GM12878 (cell line): ENCODE data around the gene RGS12. TPM values are rescaled to one million over a fixed set of nuclear protein-coding genes. Genes with fewer than 3 reads are reported as not detected.

Experiments
- ATAC-seq: fragments of 200-7000 bp; cut with Tn5 transposase; 3 replicates; pipeline ENCODE4 v1.9.1; 2020; ENCODE audit warnings: mild to moderate bottlenecking, moderate library complexity
- BruUV-seq: library from RNA; stranded (reverse); fragments of 400-500 nt; replicated peaks from 2 replicates; lab custom pipeline; 2021; lab: Mats Ljungman, UMichigan
- CTCF ChIA-PET: fragments of 300-600 bp; sonication (Branson Sonifier 250); formaldehyde crosslinking; extraction: SDS; loops from one replicate; lab custom pipeline; 2021; ENCODE audit warnings: inconsistent platforms; lab: Yijun Ruan, JAX
- POLR2A ChIA-PET: fragments of 350-600 bp; formaldehyde crosslinking; extraction: SDS; loops from one replicate; lab custom pipeline; 2021; ENCODE audit warnings: inconsistent platforms; lab: Charles Lee
- RAD21 ChIA-PET: fragments of 300-600 bp; sonication (Branson Sonifier 250); formaldehyde crosslinking; loops from one replicate; lab custom pipeline; 2023; ENCODE audit warnings: antibody characterized with exemption; ENCODE audit not compliant: unreplicated experiment; lab: Charles Lee
- SMC1A ChIA-PET: fragments of 300-600 bp; sonication (Branson Sonifier 250); formaldehyde crosslinking; loops from one replicate; lab custom pipeline; 2023; ENCODE audit not compliant: unreplicated experiment, uncharacterized antibody; lab: Charles Lee
- DNase-seq: peaks from one replicate; pipeline ENCODE4 v3.0.0-alpha.2; 2011; ENCODE audit warnings: low read depth, low spot score
- FAIRE-seq: peaks from 3 replicates; lab custom pipeline; 2011; peaks lifted over from hg19 to GRCh38; lab: Jason Lieb, UNC
- H2AFZ ChIP-seq: 2 replicates; pipeline ENCODE4 v1.6.0; 2011; ENCODE audit warnings: low read depth, low read length, control low read depth; ENCODE audit not compliant: control insufficient read depth
- H3K27ac ChIP-seq: 2 replicates; pipeline ENCODE4 v1.5.1; 2011; ENCODE audit warnings: control low read depth; ENCODE audit not compliant: control insufficient read depth, insufficient read depth
- H3K27me3 ChIP-seq, 2 experiments: replicated peaks in 1 of 2; 2 replicates each; pipeline versions ENCODE4 v1.6.0 to v1.6.1; 2011; ENCODE audit warnings: low read length in 1 of 2; ENCODE audit not compliant: control insufficient read depth in 2 of 2, insufficient read depth in 2 of 2
- H3K36me3 ChIP-seq, 2 experiments: 2 replicates each; pipeline ENCODE4 v1.5.1; 2011; ENCODE audit warnings: low read length in 1 of 2; ENCODE audit not compliant: control insufficient read depth in 2 of 2, insufficient read depth in 2 of 2
- H3K4me1 ChIP-seq: 2 replicates; pipeline ENCODE4 v1.6.1; 2011; ENCODE audit warnings: mild to moderate bottlenecking, low read length, moderate library complexity, mixed read lengths; ENCODE audit not compliant: control insufficient read depth, insufficient read depth
- H3K4me2 ChIP-seq: 2 replicates; pipeline ENCODE4 v1.6.0; 2011; ENCODE audit warnings: control low read depth; ENCODE audit not compliant: control insufficient read depth, insufficient read depth
- H3K4me3 ChIP-seq: fragments of 200-600 bp; sonication (generic); 2 replicates; pipeline ENCODE4 v1.5.1; 2016
- H3K79me2 ChIP-seq: 2 replicates; pipeline ENCODE4 v1.6.0; 2011; ENCODE audit warnings: low read length; ENCODE audit not compliant: control insufficient read depth, insufficient read depth
- H3K9ac ChIP-seq: 2 replicates; pipeline ENCODE4 v1.8.0; 2011; ENCODE audit warnings: low read length, control low read depth, mixed read lengths; ENCODE audit not compliant: control insufficient read depth, insufficient read depth
- H3K9me3 ChIP-seq: replicated peaks from 3 replicates; pipeline ENCODE4 v1.5.1; 2011; ENCODE audit warnings: mild to moderate bottlenecking, low read length; ENCODE audit not compliant: control insufficient read depth, insufficient read depth
- H4K20me1 ChIP-seq: 2 replicates; pipeline ENCODE4 v1.6.0; 2011; ENCODE audit not compliant: control insufficient read depth, insufficient read depth
- CEBPB ChIP-seq, 2 experiments: fragments of 150-350 bp in 1 of 2; IDR thresholded peaks; 2 replicates each; pipeline ENCODE4 v1.6.1; 2012 to 2014; ENCODE audit warnings: low read depth in 2 of 2, low read length in 2 of 2, borderline replicate concordance in 1 of 2, inconsistent platforms in 1 of 2
- EP300 ChIP-seq, 2 experiments: fragments of 150-350 bp in 1 of 2; IDR thresholded peaks; 2 replicates each; pipeline ENCODE4 v1.6.1; 2011 to 2012; ENCODE audit warnings: low read depth in 2 of 2, low read length in 2 of 2, borderline replicate concordance in 1 of 2, improper control_type of control experiment in 1 of 2, inconsistent platforms in 1 of 2; ENCODE audit not compliant: control insufficient read depth in 1 of 2
- MTA2 ChIP-seq: fragments of 450-650 bp; IDR thresholded peaks from 2 replicates; pipeline ENCODE4 v1.6.1; 2016; ENCODE audit warnings: low read depth, mild to moderate bottlenecking, moderate library complexity
- NBN ChIP-seq: fragments of 450-650 bp; IDR thresholded peaks from 2 replicates; pipeline ENCODE4 v1.6.1; 2016
- POLR2A ChIP-seq: IDR thresholded peaks from 2 replicates; pipeline ENCODE4 v1.6.1; 2011; ENCODE audit warnings: low read depth, mild to moderate bottlenecking, low read length
- POU2F2 ChIP-seq: IDR thresholded peaks from 3 replicates; pipeline ENCODE4 v1.6.1; 2011; ENCODE audit warnings: low read depth, mild to moderate bottlenecking, low read length, borderline replicate concordance
- PRDM15 ChIP-seq: fragments of 450-650 bp; formaldehyde crosslinking; IDR thresholded peaks from 2 replicates; pipeline ENCODE4 v1.4.0; 2020; ENCODE audit warnings: mild to moderate bottlenecking, moderate library complexity
- SUZ12 ChIP-seq: fragments of 200-600 bp; sonication (generic); IDR thresholded peaks from one replicate; pipeline ENCODE4 v1.6.1; 2018; ENCODE audit warnings: antibody characterized with exemption, mild to moderate bottlenecking; ENCODE audit not compliant: unreplicated experiment
- TBL1XR1 ChIP-seq: IDR thresholded peaks from 2 replicates; pipeline ENCODE4 v1.6.1; 2012; ENCODE audit warnings: low read depth, low read length, improper control_type of control experiment
- ZSCAN29 ChIP-seq: fragments of 450-650 bp; IDR thresholded peaks from 2 replicates; pipeline ENCODE4 v1.6.1; 2017; ENCODE audit warnings: mild to moderate bottlenecking, moderate library complexity
- WGBS: methylation state at CpG from one replicate; pipeline ENCODE4 v1.1.6; 2016; ENCODE audit warnings: low lambda C conversion rate; ENCODE audit not compliant: insufficient replicate concordance, insufficient coverage; ENCODE audit errors: missing lambda C conversion rate; 5-methylcytosine and 5-hydroxymethylcytosine counted together
- in situ Hi-C: fragments of 300-500 bp; cut with MboI; formaldehyde crosslinking; loops from 9 replicates; pipeline ENCODE4 v1.14.3; 2018; ENCODE audit warnings: mixed read lengths
- intact Hi-C: fragments of 100-400 bp; cut with micrococcal nuclease; formaldehyde crosslinking; loops from one replicate; pipeline ENCODE4 v1.14.2; 2022; ENCODE audit not compliant: unreplicated experiment
- polyA plus RNA-seq, 11 experiments: library from polyadenylated mRNA; depleted of rRNA in 4 of 11; unstranded in 6 of 11; stranded (reverse) in 5 of 11; fragments of >200 nt; fragmentation: Nextera tagmentation in 4 of 11; fragmentation: Illumina TruSeq in 1 of 11; extraction: Ambion mirVana in 4 of 11; extraction: Trizol in 1 of 11; gene quantifications; 1 replicate in 1 of 11; 2 replicates in 10 of 11; pipeline versions ENCODE4 v1.2.1 to v1.2.3, GENCODE V29; 2011 to 2016; ENCODE audit warnings: inconsistent platforms in 2 of 11, missing spikeins in 2 of 11, low read depth in 1 of 11
- total RNA-seq, 4 experiments: library from RNA; depleted of rRNA in 3 of 4; stranded (reverse); fragments of >200 nt in 3 of 4; fragmentation: Illumina TruSeq in 1 of 4; extraction: Trizol in 1 of 4; gene quantifications; 2 replicates each; pipeline versions ENCODE4 v1.2.1 to v1.2.3, GENCODE V29; 2013 to 2021

RGS12 gene
- total and polyA plus RNA-seq, 10 of the 15 experiments (the other 5 are each of a cell fraction or from before 2014, with no cell fraction given) = 0.02 to 2.2 (median 0.73) TPM

GRCh38 chr4:3294401-3295241, 1.8 kb downstream of the RGS12 start (continued):
- TF ChIP-seq PRDM15 = no peak
- TF ChIP-seq, all 136 proteins: peak for 0

- 80% methylated on average over 12 of the region's 12 CpGs for WGBS
- CTCF ChIA-PET = no interaction called here
- no peaks in the 10 kb centered on the region for H3K36me3 ChIP-seq
- peaks cover 11% of the 10 kb centered on the region; the same call in 1 of the 2 replicates for H3K4me1 ChIP-seq
- SMC1A ChIA-PET = no interaction called here
- H2AFZ ChIP-seq = no peak overlapping the region
- DNase-seq = no peak
- FAIRE-seq = no peak
- intact Hi-C loops (no loop called here), in situ Hi-C loops (no loop called here)
- H3K4me3 ChIP-seq = no peak overlapping the region
- H3K79me2 ChIP-seq = no peaks in the 10 kb centered on the region
- H3K27ac ChIP-seq = no peak overlapping the region
- no peak overlapping the region for H3K9ac ChIP-seq
- no peak for TF ChIP-seq CEBPB (IDR thresholded peaks at IDR 0.05; ENCODE audit: borderline replicate concordance in 1 of 2, low read depth in 2 of 2, low read length in 2 of 2)
- no peak for TF ChIP-seq EP300 (IDR thresholded peaks at IDR 0.05; ENCODE audit: borderline replicate concordance in 1 of 2, control insufficient read depth in 1 of 2, low read depth in 2 of 2, low read length in 2 of 2)
- no peak for TF ChIP-seq NBN
- no peak for TF ChIP-seq POU2F2
- no peak for TF ChIP-seq MTA2
- no peak for TF ChIP-seq ZSCAN29
- TF ChIP-seq POLR2A = no peak
- TF ChIP-seq TBL1XR1 = no peak
- no peak for TF ChIP-seq SUZ12
- POLR2A ChIA-PET = interaction anchor here (0.6 kb wide), 2 partner anchors 27 to 51 kb away, joined by 3 to 5 read pairs; no protein-coding TSS in a partner anchor
- RAD21 ChIA-PET = no interaction called here
- H3K27me3 ChIP-seq = peaks cover 0 to 7% of the 10 kb centered on the region in 2 experiments; a peak in 1 of 4 replicates
- H3K4me2 ChIP-seq = no peak overlapping the region
- no TSS peak for BruUV-seq
- H3K9me3 ChIP-seq = no peaks in the 10 kb centered on the region; the same call in 1 of the 3 replicates
- ATAC-seq = no peak
- H4K20me1 ChIP-seq = no peaks in the 10 kb centered on the region
Measured at GRCh38 chr4:3295837-3296624, 3.2 kb downstream of the RGS12 start.
